HG03196 (cell line): ENCODE results near the gene SHISA2.
"Not testable (repeated sequence)": the region's sequence is repeated elsewhere in the genome, so short reads cannot be mapped to it uniquely, and the experiment has no call there.

ENCODE experiments used
- ATAC-seq: cut with Tn5 transposase; IDR thresholded peaks from one replicate; pipeline ENCODE4 v1.9.1; 2021; ENCODE audit not compliant: unreplicated experiment

SHISA2 gene

GRCh38 chr13:26051657-26052311, at the start of gene SHISA2:
Gene SHISA2, minus strand, starts transcription at chr13:26052016. Its CDS starts 1,041 bp downstream, at chr13:26050975.
- no peak for ATAC-seq

- ATAC-seq: no peak
Observed at GRCh38 chr13:26095846-26096610, 44.2 kb upstream of the SHISA2 start.

DNA sequence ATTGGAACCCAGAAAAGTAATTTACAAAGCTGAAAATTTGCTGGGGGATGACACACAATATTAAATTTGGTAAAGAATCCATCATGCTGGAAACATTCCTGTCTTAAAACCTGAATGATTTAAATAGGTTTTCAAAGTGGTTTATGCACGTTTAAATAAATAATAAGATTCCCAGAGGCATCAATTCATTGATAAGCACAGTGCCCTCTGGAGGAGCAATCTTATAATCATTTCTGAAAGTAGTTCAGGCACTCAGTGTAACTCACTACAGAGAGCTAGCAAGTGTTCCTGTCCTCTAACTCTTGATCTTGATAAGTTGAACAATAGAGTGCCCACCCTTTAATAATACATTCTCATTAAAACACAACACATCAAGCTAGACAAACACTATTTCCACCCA, 43.5 kb upstream of the SHISA2 start:
- no peak for ATAC-seq

- not testable (repeated sequence) for ATAC-seq
Observed at GRCh38 chr13:26076821-26077220, 25.0 kb upstream of the SHISA2 start.

GRCh38 chr13:26075498-26075897, 23.7 kb upstream of the SHISA2 start:
- ATAC-seq: no peak

DNA sequence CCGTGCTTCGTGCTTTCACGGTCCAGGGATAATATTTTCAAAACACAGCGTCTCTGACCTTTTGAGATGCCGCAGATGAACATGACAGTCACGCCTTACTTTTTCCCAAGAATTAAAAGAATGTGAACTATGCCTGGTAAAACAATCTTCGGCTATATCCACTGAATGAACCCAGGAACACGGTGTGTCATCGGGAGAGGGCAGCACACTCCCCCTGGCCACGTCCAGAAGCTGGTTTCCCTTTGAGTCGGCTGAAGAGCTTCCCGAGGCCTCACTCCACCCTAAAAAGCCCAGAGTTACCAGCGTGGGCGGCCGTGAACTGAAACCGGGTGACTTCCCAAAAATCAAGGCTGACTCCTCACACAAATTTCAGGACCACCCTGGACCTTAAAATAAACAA, 22.9 kb upstream of the SHISA2 start:
- no peak for ATAC-seq

GRCh38 chr13:26072335-26072734, 20.5 kb upstream of the SHISA2 start:
- ATAC-seq: not testable (repeated sequence)

GRCh38 chr13:26071691-26072090, 19.9 kb upstream of the SHISA2 start:
- ATAC-seq: no peak

- ATAC-seq: not testable (repeated sequence)
Observed at GRCh38 chr13:26069642-26070041, 17.8 kb upstream of the SHISA2 start.

GRCh38 chr13:26068372-26068771, 16.6 kb upstream of the SHISA2 start:
- ATAC-seq: not testable (repeated sequence)

DNA sequence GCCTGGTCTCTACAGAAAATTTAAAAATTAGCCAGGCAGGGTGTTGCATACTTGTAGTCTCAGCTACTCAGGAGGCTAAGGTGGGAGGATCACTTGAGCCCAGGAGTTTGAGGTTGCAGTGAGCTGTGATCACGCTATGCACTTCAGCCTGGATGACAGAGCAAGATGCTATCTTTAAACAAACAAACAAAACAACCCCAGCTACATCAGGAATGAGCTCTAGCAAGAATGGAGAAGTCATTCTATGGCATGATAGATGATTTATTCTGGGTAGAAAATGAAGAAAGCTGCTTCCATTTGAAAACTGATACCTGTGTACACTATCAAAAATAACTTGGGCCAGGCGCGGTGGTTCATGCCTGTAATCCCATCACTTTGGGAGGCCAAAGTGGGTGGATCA, 15.8 kb upstream of the SHISA2 start:
- no peak for ATAC-seq

DNA sequence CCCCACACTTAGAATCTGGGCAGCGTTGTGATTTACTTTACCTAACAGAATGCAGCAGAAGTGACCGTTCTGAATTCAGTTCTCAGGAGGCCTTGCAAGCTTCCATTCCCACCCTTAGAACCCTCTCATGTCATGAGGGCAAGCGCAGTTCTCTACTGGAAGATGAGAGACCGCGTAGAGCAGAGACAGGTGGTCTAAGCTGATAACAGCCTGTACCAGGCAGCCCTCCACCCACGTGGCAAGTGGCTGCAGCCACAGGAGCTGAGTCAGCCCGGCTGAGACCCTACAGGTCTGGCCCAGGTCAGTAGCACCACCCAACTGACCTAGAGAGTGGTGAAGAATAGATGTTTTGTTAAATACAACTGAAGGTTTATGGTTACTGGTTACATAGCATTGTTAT, 14.7 kb upstream of the SHISA2 start:
- not testable (repeated sequence) for ATAC-seq

GRCh38 chr13:26062853-26063444, 11.1 kb upstream of the SHISA2 start:
- no peak for ATAC-seq

DNA sequence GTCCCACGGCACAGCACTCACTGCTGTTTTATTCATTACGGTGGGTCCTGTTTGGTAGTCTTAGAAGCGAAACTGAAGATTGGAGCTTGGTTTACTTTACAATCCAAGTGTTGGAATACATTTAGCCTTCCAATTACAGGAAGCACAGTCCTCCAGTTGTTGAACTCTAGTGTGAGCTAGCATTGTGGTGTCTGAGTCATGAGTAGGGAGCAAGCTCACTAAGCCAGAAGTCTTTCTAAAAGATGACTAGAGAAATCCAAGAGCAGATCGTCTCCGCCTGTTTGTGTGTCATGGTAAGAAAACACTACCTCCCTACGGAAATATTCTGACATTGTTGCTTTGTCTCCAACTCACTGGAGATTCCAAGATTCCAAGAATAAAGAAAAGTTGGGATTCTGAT, 10.1 kb upstream of the SHISA2 start:
- no peak for ATAC-seq

DNA sequence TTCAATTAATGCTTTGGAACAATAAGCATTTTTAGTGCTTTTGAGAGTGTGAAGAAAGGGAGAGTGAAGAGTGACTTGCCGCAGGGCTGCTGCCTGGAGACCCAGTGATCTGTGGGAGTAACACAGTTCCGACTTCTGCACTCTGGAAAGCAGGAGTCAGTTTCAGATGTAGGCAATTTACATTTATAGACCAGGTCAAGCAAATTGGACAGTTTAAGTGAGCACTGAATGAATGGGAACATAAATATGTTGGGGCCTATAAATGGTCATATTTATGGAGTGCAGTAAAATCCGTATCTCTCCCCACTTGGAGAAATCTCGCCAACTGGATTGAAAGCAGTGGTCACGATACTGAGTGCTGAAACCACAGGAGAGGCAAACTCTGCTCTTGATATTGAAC, 9.4 kb upstream of the SHISA2 start:
- no peak for ATAC-seq

- ATAC-seq: no peak
Observed at GRCh38 chr13:26060357-26060756, 8.5 kb upstream of the SHISA2 start.

DNA sequence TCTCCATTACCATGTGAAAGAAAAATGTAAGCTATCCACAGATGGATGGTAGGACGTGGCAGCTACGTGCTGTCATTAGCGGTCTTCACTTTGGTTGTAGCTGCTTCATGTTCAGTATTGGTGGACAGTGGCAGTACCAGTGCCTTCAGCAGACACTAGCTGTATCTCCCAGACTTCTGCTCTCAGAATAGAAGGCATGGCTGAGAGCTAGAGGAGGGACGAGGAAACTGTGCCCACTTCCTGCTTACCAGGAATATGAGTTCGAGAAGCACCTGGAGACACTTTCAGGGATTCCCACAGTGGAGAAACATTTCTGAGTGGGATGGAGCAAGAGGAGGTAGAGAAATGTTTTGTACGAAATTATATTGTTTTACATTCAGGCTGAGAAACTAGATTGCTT, 6.9 kb upstream of the SHISA2 start:
- no peak for ATAC-seq

- no peak for ATAC-seq
Observed at GRCh38 chr13:26054896-26055295, 3.1 kb upstream of the SHISA2 start.

- ATAC-seq: no peak
Observed at GRCh38 chr13:26053418-26053980, 1.7 kb upstream of the SHISA2 start.

DNA sequence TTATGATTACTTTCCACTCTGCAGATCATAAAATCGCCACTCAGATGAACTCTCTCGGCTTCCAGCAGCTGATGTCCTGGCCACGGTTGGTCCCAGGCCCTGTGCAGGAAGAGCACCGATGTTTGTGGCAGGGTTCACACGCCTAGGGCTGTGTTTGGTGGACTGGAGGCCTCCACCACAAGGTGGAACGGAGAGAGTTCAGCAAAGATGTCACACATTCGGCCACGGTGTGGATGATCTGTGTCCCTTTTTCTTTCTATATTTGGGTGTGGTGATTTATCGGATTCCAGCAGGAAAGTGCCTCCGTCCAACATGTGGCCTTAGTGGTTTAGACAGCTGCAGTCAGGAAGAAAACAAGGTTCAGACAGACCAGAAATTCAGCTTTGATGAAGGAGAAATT, 521 bp upstream of the SHISA2 start:
- ATAC-seq: no peak

DNA sequence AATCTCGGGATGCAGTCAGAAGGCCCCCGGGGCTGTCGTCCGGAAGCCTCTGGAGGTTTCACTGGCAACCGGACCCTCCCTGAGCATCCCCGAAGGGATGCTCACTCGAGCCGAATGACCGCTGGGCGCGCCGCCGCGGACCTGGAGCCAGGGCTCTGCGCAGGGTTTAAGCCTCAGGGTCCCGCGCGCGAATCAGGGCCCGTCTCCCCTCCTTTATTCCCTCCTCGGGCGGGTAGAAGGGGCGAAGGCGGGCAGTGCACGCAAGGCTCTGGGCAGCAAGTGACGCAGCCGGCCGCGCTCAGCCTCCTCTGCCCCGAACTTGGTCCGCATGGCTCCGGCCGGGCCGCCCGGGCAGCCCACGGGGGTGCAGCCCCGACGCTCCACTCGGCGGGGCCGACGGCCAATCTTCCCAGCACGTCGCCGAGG, 572 bp downstream of the SHISA2 start:
- ATAC-seq: no peak
